Muscle of leg (tissue), 16 donors: ENCODE results near the gene TMX3. TPM values are rescaled to one million over a fixed set of nuclear protein-coding genes. Genes with fewer than 3 reads are reported as not detected.

ENCODE experiments used
- DNase-seq: peaks from one replicate; pipeline ENCODE4 v3.0.0; 2013
- H3K27ac ChIP-seq: one replicate; pipeline ENCODE4 v1.5.1; 2013; ENCODE audit warnings: mild to moderate bottlenecking, low read length, control low read depth
- H3K27me3 ChIP-seq: one replicate; pipeline ENCODE4 v1.6.1; 2013; ENCODE audit warnings: low read length; ENCODE audit not compliant: control insufficient read depth, insufficient read depth
- H3K36me3 ChIP-seq: one replicate; pipeline ENCODE4 v1.6.1; 2013; ENCODE audit warnings: low read length; ENCODE audit not compliant: control insufficient read depth, insufficient read depth
- H3K4me1 ChIP-seq: one replicate; pipeline ENCODE4 v1.6.1; 2013; ENCODE audit warnings: low read length; ENCODE audit not compliant: control insufficient read depth, insufficient read depth
- H3K4me3 ChIP-seq: one replicate; pipeline ENCODE4 v1.5.1; 2013; ENCODE audit warnings: low read length, control low read depth
- H3K9me3 ChIP-seq: replicated peaks from 2 replicates; pipeline ENCODE4 v1.6.1; 2013; ENCODE audit warnings: low read depth, low read length; ENCODE audit not compliant: control insufficient read depth
- WGBS: methylation state at CpG from one replicate; pipeline ENCODE4 v1.1.5; 2013; ENCODE audit warnings: missing lambda C conversion rate; ENCODE audit not compliant: insufficient coverage; 5-methylcytosine and 5-hydroxymethylcytosine counted together
- long read RNA-seq, 11 donors: transcript quantifications; one replicate each; lab custom pipeline, GENCODE V29; 2026
- polyA plus RNA-seq, 8 donors: library from polyadenylated mRNA; unstranded; fragments of 120-200 nt; gene quantifications; one replicate each; pipeline versions ENCODE4 v1.2.1 to v1.2.3, GENCODE V29; 2013; ENCODE audit warnings: inconsistent platforms in 1 of 8, low replicate concordance in 1 of 8; ENCODE audit not compliant: insufficient read length in 8 of 8, insufficient read depth in 1 of 8
- total RNA-seq: library from RNA; stranded (reverse); fragments of 120-200 nt; gene quantifications from one replicate; pipeline ENCODE4 v1.2.4, GENCODE V29; 2013

Gene TMX3
- total RNA-seq: 40.0 TPM
- 10 to 100 TPM; 31.6 to 57.2 (median 43.7) TPM for polyA plus RNA-seq
- long read RNA-seq, donor 1: 0 reads
- long read RNA-seq, donor 2: 0 reads
- long read RNA-seq, donor 3, full-length matches to known transcripts: 6 of 6 reads
- long read RNA-seq, donor 3, partial matches to known transcripts: 0 of 6 reads
- long read RNA-seq, donor 3, other reads (novel, unspliced or antisense): 0 of 6 reads
- long read RNA-seq, donor 4, full-length matches to known transcripts: 6 of 6 reads
- long read RNA-seq, donor 4, partial matches to known transcripts: 0 of 6 reads
- long read RNA-seq, donor 4, other reads (novel, unspliced or antisense): 0 of 6 reads
- long read RNA-seq, donor 5, full-length matches to known transcripts: 9 of 25 reads
- long read RNA-seq, donor 5, partial matches to known transcripts: 16 of 25 reads
- long read RNA-seq, donor 5, other reads (novel, unspliced or antisense): 0 of 25 reads
- long read RNA-seq, donor 6, full-length matches to known transcripts: 12 of 12 reads
- long read RNA-seq, donor 6, partial matches to known transcripts: 0 of 12 reads
- long read RNA-seq, donor 6, other reads (novel, unspliced or antisense): 0 of 12 reads
- long read RNA-seq, donor 7, full-length matches to known transcripts: 4 of 4 reads
- long read RNA-seq, donor 7, partial matches to known transcripts: 0 of 4 reads
- long read RNA-seq, donor 7, other reads (novel, unspliced or antisense): 0 of 4 reads
- long read RNA-seq, donor 8, full-length matches to known transcripts: 5 of 5 reads
- long read RNA-seq, donor 8, partial matches to known transcripts: 0 of 5 reads
- long read RNA-seq, donor 8, other reads (novel, unspliced or antisense): 0 of 5 reads
- long read RNA-seq, donor 9, full-length matches to known transcripts: 5 of 5 reads
- long read RNA-seq, donor 9, partial matches to known transcripts: 0 of 5 reads
- long read RNA-seq, donor 9, other reads (novel, unspliced or antisense): 0 of 5 reads
- long read RNA-seq, donor 10, full-length matches to known transcripts: 14 of 14 reads
- long read RNA-seq, donor 10, partial matches to known transcripts: 0 of 14 reads
- long read RNA-seq, donor 10, other reads (novel, unspliced or antisense): 0 of 14 reads
- long read RNA-seq, donor 11, full-length matches to known transcripts: 4 of 4 reads
- long read RNA-seq, donor 11, partial matches to known transcripts: 0 of 4 reads
- long read RNA-seq, donor 11, other reads (novel, unspliced or antisense): 0 of 4 reads

- Histone ChIP-seq H3K27ac (peak within 1 kb of the TSS; percentile 89), H3K27me3 (no peaks in the 10 kb centered on the region), H3K9me3 (no peaks in the 10 kb centered on the region), H3K4me3 (peak within 1 kb of the TSS; percentile 86), H3K4me1 (peaks cover 5% of the 10 kb centered on the region), H3K36me3 (peaks cover 22% of the 10 kb centered on the region)
- WGBS: under 1% methylated on average over 70 of the region's 70 CpGs
- peak; percentile 97 for DNase-seq
Measured at GRCh38 chr18:68714712-68715496, at the start of gene TMX3. Gene TMX3 (minus strand): TSS chr18:68715108. CDS start chr18:68714981, 127 bp downstream.

- Histone ChIP-seq H3K27ac (no peak overlapping the region), H3K27me3 (no peaks in the 10 kb centered on the region), H3K36me3 (no peaks in the 10 kb centered on the region), H3K4me3 (no peak overlapping the region), H3K4me1 (no peaks in the 10 kb centered on the region), H3K9me3 (peaks cover 8% of the 10 kb centered on the region)
- WGBS: no CpG with 5 or more reads among the region's 2 CpGs
- DNase-seq: no peak
Measured at GRCh38 chr18:68764016-68764415, 49.1 kb upstream of the TMX3 start.

GRCh38 chr18:68763083-68763482 lies 48.2 kb upstream of the TMX3 start:
- Histone ChIP-seq H3K9me3 (peaks cover 8% of the 10 kb centered on the region), H3K27me3 (no peaks in the 10 kb centered on the region), H3K27ac (no peak overlapping the region), H3K4me1 (no peaks in the 10 kb centered on the region), H3K36me3 (no peaks in the 10 kb centered on the region), H3K4me3 (no peak overlapping the region)
- WGBS: no CpG with 5 or more reads among the region's 2 CpGs
- peak; percentile 21 for DNase-seq

GRCh38 chr18:68759308-68759707 lies 44.4 kb upstream of the TMX3 start:
- WGBS: no CpG with 5 or more reads among the region's 2 CpGs
- H3K27me3 ChIP-seq: no peaks in the 10 kb centered on the region
- peaks cover 8% of the 10 kb centered on the region for H3K9me3 ChIP-seq
- no peak for DNase-seq
- H3K4me3 ChIP-seq: no peak overlapping the region
- no peaks in the 10 kb centered on the region for H3K36me3 ChIP-seq
- no peak overlapping the region for H3K27ac ChIP-seq
- H3K4me1 ChIP-seq: no peaks in the 10 kb centered on the region

GRCh38 chr18:68757126-68757525 lies 42.2 kb upstream of the TMX3 start:
- no CpG with 5 or more reads among the region's 1 CpG for WGBS
- DNase-seq: peak; percentile 93

GRCh38 chr18:68742206-68742605 lies 27.3 kb upstream of the TMX3 start:
- Histone ChIP-seq H3K36me3 (no peaks in the 10 kb centered on the region), H3K4me1 (no peaks in the 10 kb centered on the region), H3K27ac (no peak overlapping the region), H3K4me3 (no peak overlapping the region), H3K9me3 (no peaks in the 10 kb centered on the region), H3K27me3 (no peaks in the 10 kb centered on the region)
- WGBS: no CpG with 5 or more reads among the region's 1 CpG
- no peak for DNase-seq

More at GRCh38 chr18:68757126-68757525, 42.2 kb upstream of the TMX3 start:
- no peak overlapping the region for H3K27ac ChIP-seq
- H3K36me3 ChIP-seq: no peaks in the 10 kb centered on the region
- H3K27me3 ChIP-seq: no peaks in the 10 kb centered on the region
- no peaks in the 10 kb centered on the region for H3K4me1 ChIP-seq
- H3K9me3 ChIP-seq: peaks cover 8% of the 10 kb centered on the region
- no peak overlapping the region for H3K4me3 ChIP-seq

GRCh38 chr18:68740966-68741365 lies 26.1 kb upstream of the TMX3 start:
- Histone ChIP-seq H3K36me3 (no peaks in the 10 kb centered on the region), H3K4me3 (no peak overlapping the region), H3K27ac (no peak overlapping the region), H3K27me3 (no peaks in the 10 kb centered on the region), H3K9me3 (no peaks in the 10 kb centered on the region), H3K4me1 (no peaks in the 10 kb centered on the region)
- 92% methylated on average over 1 of the region's 1 CpG for WGBS
- no peak for DNase-seq

GRCh38 chr18:68739462-68739861 lies 24.6 kb upstream of the TMX3 start:
- Histone ChIP-seq H3K9me3 (no peaks in the 10 kb centered on the region), H3K4me3 (no peak overlapping the region), H3K36me3 (no peaks in the 10 kb centered on the region), H3K27me3 (no peaks in the 10 kb centered on the region), H3K27ac (no peak overlapping the region), H3K4me1 (no peaks in the 10 kb centered on the region)
- DNase-seq: no peak
- no CpG with 5 or more reads among the region's 1 CpG for WGBS

- Histone ChIP-seq H3K36me3 (no peaks in the 10 kb centered on the region), H3K9me3 (no peaks in the 10 kb centered on the region), H3K27me3 (no peaks in the 10 kb centered on the region), H3K4me1 (no peaks in the 10 kb centered on the region), H3K4me3 (no peak overlapping the region), H3K27ac (no peak overlapping the region)
- DNase-seq: no peak
- 91% methylated on average over 3 of the region's 5 CpGs for WGBS
Measured at GRCh38 chr18:68738564-68738963, 23.7 kb upstream of the TMX3 start.
